AG09309 (cell line): Measurements from ENCODE around the gene SETD3.
"Not testable (repeated sequence)": the region's sequence is repeated elsewhere in the genome, so short reads cannot be mapped to it uniquely, and the experiment has no call there.

ENCODE experiments used
- DNase-seq: peaks from one replicate; pipeline ENCODE4 v3.0.0-alpha.2; 2010; ENCODE audit warnings: low read depth
- H3K4me3 ChIP-seq: 2 replicates; pipeline ENCODE4 v1.5.1; 2011; ENCODE audit warnings: mild to moderate bottlenecking, low read depth, low read length, moderate library complexity; ENCODE audit not compliant: control insufficient read depth
- CTCF ChIP-seq: IDR thresholded peaks from 2 replicates; pipeline ENCODE4 v1.5.1; 2011; ENCODE audit warnings: mild to moderate bottlenecking, low read depth, low read length, inconsistent platforms; ENCODE audit not compliant: insufficient read depth, control insufficient read depth; ENCODE audit errors: missing control alignments

The SETD3 gene

GRCh38 chr14:99348816-99349614, 131.6 kb downstream of the SETD3 start:
- no peak for TF ChIP-seq CTCF
- H3K4me3 ChIP-seq: no peak overlapping the region
- DNase-seq: no peak

GRCh38 chr14:99348231-99348630, 132.4 kb downstream of the SETD3 start:
- DNase-seq: not testable (repeated sequence)

More at GRCh38 chr14:99348231-99348630, 132.4 kb downstream of the SETD3 start:
- not testable (repeated sequence) for H3K4me3 ChIP-seq
